GM18868 (cell line): ENCODE measurements around the gene MTUS2.
A peak's percentile ranks its signal among the peaks of the same experiment; 100 is the strongest.

Source experiments
- ATAC-seq: cut with Tn5 transposase; IDR thresholded peaks from one replicate; pipeline ENCODE4 v1.9.1; 2021; ENCODE audit warnings: mild to moderate bottlenecking, moderate library complexity; ENCODE audit not compliant: unreplicated experiment

The MTUS2 gene

DNA sequence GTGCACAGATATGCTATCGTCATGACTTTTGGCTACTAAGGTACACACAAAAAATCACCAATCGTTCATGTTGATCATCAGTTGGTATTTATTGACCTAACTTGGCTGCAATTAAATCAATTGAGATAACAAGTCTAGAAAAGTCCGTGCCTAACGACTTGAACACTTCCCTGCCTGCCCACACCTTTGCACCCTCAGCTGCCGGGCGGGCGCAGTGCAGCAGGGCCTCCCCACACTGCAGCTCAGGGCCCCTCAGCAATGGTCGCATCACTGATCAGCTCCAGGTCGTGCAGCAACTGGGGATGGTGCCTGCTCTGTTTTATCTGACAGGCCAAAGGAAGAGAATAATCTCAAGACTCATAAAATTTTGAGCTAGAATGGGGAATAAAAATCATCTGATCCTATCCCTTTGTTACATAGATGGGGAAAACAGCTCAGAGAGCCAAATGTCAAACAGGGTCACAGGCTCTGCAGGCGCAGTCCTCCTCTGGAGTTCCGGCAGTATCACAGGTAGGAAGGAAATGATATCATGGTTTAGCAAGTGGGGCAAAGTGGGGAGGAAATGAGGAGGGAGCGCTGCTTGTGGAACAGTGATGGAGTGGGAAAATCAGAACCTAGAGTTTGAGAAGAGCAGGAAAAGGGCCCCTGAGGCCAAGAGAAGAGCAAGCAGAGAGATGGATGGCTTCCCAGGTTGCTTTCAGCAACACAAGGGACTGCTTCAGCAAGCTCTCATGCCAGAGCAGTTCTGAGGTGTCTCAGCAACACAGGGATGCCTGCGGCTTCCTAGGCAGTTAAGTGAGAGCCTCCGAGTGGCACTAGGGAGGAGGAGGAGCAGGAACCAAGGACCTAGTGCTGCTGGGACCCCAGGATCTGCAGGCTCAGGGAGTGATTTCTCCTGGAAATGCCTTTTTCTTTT lies 717.9 kb downstream of the MTUS2 start:
- ATAC-seq, result no peak

GRCh38 chr13:29538652-29539040 lies 718.5 kb downstream of the MTUS2 start:
- ATAC-seq, result no peak

GRCh38 chr13:29539856-29540255 lies 719.7 kb downstream of the MTUS2 start:
- ATAC-seq, result no peak

- ATAC-seq, result no peak
These were observed 720.2 kb downstream of the MTUS2 start for GRCh38 chr13:29540334-29540733.

GRCh38 chr13:29540799-29541198 lies 720.7 kb downstream of the MTUS2 start:
- ATAC-seq, result no peak

GRCh38 chr13:29541400-29541799 lies 721.3 kb downstream of the MTUS2 start:
- ATAC-seq, result no peak

DNA sequence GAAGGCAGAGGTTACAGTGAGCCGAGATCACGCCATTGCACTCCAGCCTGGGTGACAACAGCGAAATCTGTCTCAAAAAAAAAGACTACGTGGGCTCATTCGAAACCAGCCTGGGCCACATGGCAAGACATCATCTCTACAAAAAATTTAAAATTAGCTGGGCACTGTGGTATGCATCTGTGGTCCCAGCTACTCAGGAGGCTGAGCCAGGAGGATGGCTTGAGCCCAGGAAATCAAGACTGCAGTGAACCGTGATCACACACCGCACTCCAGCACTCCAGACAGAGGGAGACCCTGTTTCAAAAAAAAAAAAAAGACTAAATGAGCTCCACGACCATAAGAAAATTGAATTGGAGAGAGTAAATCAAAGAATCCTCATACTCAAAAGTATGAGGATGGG lies 722.2 kb downstream of the MTUS2 start:
- no peak for ATAC-seq

DNA sequence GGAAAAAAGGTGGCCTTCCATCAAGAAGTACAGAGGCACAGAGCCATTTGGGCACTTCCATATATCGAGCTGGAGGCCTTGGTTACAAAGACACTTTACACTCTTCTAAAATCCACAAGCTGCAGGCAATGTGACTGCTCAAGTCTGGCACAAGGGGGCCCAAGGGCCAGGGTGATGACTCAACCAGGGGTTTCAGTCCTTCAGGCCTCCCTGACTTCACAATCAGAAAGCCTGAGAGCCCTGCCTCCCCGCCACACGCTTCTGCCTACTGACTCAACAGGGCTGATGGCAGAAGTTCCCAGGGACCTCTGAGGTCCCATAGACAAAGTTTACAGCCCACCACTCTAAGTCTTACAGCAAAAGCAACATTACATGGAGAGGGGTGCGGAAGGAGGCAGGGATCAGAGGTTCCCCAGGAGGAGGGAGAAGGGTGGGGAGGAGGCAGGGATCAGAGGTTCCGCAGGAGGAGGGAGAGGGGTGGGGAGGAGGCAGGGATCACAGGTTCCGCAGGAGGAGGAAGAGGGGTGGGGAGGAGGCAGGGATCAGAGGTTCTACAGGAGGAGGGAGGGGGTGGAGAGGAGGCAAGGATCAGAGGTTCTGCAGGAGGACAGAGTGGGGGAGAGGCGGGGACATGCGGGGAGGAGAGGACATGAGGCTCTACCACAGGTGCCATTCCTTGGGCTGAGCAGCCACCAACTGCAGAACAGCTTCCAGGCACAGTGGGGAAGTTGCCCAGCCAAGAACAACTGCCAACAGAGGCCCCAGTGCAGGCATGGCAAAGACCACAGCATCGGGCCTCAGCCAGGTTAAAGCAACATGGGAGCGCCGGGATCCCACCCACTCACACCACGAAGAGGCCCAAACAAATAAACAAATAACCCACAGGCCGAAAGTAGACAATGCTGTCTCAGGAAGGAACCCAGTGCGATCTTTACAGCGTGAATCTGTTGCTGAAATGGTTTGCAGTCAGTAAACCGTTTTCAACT lies 723.4 kb downstream of the MTUS2 start:
- peak; percentile 100 for ATAC-seq

DNA sequence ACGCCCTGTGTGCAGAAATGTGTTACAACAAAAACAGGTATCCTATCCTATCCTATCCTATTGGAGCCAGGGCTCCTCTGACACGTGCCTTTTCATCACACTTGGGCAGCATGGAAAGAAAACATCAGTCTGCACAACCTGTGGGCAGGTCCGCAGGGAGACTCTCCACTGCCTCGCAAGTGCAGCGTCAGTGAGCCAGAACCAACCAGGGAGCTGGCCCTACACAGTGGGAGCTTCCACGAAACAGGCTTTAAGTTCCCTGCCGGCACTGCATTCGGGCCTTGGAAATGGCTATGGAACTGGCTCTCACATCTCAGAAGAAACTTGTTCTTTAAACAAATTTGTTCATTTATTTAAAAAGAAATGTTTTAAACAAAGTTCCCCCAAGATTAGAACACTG lies 725.8 kb downstream of the MTUS2 start:
- no peak for ATAC-seq

DNA sequence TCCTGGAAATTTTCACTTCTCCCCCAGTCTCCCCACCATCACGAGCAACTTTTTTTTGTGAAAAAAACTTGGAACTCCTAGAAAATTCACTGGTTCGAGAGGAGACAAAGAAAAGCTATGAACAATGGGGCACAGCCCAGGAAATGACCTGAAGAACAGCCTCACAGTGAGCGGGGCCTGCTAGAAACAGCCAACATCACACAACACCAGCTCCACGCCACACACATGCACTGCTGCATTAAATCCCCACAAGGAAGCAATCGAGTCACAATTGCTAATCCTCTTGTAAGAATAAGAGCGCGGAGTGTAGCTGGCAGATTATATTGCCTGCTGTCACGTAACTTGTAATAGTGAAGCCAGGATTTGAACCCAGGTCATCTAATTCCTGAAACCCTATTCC lies 726.5 kb downstream of the MTUS2 start:
- no peak for ATAC-seq

GRCh38 chr13:29547153-29547552 lies 727.0 kb downstream of the MTUS2 start:
- ATAC-seq, result no peak

GRCh38 chr13:29548722-29549121 lies 728.6 kb downstream of the MTUS2 start:
- no peak for ATAC-seq

DNA sequence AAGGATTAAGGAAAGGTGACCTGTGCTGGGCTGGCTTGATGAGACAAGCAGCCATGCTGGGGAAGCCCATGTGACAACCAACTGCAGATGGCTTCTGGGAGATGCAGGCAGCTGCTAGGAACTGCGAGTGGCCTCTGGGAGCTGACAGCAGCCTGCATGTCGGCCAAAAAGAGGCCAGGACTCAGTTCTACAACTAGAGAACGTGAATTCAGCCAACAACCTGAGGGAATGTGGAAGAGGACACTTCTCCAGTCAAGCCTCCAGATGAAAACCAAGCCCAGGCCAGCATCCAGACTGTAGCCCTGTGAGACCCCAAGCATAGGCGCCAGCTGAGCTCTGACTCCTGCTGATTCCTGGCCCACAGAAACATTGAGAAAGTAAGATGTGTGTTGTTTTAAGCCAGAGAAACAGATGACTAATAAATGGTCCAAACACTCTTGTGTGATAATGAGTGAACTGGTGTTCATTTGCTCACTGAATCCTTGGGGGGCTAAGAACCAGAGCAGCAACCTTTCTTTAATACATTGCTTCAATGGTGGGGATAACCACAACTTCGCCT lies 730.4 kb downstream of the MTUS2 start:
- no peak for ATAC-seq

DNA sequence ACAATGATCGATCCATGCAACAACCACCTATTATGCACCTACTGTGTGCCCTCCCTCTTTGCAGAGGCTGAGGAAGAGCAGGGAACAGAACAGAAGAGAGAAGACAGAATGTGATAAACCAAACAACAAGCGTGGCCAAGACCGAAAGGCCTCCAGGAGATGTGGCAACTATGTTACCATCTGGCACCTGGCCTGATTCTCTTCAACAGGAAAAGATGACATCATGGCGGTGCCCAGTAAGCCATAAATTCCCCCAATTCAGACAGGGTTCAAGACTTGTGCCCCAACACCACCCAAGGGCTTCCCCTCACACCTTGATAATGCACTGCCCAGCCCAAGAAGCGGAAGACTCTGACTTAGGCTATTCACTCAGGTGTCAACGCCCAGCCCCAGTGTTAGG lies 731.1 kb downstream of the MTUS2 start:
- no peak for ATAC-seq
